HTR-8/SVneo (cell line): ENCODE data around the gene MFRP.

ENCODE experiments used
- DNase-seq: peaks from one replicate; pipeline ENCODE4 v3.0.0; 2011; ENCODE audit warnings: low spot score, mixed read lengths; ENCODE audit not compliant: insufficient read length
- FAIRE-seq: peaks from 2 replicates; lab custom pipeline; 2011; peaks lifted over from hg19 to GRCh38; lab: Jason Lieb, UNC

MFRP gene

DNA sequence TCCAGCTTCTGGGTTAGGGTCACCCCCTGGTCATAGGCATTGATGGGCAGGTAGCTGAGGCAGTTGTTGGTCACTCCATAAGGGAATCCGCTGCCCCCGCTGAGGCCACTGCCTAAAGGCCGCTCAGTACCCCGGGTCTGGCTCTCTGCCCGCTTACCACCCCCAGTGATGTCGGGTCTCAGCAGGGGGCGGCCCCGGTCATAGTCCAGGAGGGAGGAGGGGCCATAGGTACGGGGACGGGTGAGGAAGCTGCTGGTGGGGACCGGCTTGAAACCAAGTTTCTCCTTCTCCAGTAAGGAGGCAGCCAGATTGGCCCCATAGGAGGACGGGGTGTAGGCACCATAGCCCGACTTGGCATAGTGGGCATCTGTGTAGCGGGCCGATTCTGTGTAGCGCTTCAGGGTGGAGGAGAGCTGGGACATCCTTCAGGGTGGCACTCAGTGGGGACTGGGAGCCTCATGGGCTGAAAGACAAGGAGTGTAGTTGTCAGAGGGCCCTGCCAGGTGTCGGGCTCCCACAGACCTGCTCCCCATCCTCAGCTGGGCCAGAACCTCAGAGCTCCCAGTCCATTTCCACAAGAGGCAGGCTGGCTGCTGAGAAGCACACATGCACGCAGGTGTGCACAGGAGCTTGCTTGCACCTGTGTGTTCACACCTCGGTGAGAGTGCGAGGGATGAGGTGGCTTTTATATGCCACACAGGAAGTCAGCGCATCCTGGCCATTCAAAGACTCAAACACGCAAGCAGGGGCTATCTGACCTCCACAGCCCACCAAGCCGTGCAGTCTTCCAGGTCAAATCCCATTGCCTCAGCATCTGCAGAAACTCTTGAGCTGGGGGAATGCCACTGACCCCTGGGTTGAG is 26.8 kb upstream of the MFRP start:
- no peak for DNase-seq
- no peak for FAIRE-seq

DNA sequence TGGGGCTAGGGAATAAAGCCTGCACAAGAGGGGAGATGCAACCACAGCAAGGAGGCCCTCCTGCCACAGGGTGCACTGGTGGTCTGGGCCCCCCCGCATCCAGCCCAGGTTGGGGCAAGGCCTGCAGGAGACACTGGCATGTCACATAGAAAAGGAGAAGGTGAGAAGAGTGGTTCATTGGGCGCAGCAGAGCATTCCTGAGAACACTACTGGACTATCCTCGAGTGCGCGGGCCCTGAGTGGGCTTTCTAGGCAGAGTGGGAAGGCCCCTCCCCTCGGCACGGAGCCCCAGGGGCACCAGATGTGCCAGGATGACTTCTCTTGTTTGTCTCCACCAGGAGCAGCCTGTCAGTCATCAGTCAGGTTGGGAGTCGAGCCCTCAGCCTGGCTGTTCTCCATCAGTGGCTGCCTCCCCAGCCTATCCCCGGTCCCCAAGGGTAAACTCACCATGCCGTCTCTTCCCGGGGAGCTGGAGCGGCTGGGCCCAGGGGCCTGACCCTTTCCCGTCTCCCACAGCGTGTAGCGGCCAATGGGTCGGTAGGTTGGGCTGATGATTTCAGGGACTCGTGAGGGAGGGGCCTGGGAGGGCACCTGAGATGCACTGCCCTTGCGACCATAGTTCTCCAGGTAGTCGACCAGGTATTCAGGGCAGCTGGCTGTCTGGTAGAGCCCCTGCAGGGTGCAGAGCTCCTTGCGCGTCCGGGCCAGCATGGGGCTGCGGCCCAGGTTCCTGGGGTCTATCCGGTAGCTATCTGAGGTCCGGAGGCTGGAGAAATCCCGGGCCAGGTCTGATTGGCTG is 26.0 kb upstream of the MFRP start:
- no peak for FAIRE-seq
- no peak for DNase-seq

DNA sequence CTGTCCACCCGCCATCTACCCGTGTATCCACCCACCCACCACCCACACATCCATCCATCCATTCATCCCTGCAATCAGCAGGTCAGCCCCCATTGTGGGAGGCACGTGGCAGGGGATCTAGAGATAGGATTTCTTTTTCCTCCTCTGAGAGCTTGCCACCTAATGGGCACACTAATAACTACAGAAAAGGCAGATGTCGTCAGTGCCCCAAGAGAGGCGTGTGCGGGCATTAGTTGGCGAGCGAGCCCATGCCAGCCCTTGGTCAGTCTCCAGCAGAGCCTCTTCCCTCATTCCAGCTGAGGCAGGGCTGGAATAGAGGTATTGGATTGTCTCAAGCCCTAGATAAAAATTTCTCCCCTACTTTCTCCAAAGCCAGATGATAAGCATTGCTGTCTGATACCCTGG is 25.3 kb upstream of the MFRP start:
- FAIRE-seq: no peak

DNA sequence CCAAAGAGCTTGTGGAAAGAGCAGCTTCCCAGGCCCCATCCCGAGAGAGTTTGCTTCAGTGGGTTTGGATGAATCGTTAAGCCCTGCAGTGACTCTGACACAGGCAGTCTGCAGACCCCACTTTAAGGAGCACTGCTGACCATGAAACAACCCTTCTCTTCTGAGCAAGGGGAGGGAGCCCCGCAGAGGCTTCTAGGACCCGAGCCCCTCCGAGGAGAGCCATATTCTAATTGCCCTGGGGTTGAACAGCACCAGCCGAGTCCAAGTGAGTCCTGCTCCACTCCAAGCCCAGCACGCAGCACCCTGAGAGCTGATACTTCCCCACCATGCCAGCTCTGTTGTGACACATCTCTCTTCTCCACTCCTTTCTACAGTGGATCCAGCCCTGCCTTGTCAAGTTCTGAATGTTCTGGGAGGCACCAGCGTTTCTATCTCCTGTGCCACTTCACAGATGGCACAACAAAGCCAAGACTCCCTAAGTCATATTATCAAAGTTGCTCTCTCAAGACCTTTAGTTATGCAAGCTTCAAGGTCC is 24.6 kb upstream of the MFRP start:
- no peak for FAIRE-seq
- DNase-seq: no peak

More for the DNA sequence above, 25.3 kb upstream of the MFRP start:
- no peak for DNase-seq

DNA sequence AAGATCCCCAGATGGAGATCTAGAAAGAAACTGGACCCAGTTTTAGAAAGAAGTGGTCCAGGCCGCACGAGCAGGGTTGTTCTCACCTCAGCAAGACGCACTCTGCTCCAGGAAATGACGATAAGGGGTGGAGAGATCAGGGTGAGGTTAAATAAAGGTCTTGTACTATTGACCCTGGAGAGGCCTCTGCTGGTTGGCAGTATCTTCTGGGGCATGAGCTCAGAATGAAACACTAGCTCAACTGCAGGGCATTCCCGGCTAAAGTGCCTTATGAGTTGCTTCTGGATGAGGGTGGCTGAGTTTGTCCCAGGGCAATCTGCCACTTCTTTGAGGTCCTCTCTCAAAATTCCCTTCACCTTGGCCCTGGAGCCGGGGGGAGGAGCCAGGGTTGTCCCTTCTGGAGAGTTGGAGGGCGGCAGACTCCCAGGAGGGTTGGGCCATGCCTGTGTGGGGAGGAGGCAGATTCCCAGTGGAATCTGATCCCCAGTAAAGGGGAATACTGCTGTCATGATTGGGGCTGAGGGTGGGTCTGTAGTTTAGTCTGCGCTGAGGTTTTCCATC is 24.1 kb upstream of the MFRP start:
- FAIRE-seq: no peak
- DNase-seq: no peak

DNA sequence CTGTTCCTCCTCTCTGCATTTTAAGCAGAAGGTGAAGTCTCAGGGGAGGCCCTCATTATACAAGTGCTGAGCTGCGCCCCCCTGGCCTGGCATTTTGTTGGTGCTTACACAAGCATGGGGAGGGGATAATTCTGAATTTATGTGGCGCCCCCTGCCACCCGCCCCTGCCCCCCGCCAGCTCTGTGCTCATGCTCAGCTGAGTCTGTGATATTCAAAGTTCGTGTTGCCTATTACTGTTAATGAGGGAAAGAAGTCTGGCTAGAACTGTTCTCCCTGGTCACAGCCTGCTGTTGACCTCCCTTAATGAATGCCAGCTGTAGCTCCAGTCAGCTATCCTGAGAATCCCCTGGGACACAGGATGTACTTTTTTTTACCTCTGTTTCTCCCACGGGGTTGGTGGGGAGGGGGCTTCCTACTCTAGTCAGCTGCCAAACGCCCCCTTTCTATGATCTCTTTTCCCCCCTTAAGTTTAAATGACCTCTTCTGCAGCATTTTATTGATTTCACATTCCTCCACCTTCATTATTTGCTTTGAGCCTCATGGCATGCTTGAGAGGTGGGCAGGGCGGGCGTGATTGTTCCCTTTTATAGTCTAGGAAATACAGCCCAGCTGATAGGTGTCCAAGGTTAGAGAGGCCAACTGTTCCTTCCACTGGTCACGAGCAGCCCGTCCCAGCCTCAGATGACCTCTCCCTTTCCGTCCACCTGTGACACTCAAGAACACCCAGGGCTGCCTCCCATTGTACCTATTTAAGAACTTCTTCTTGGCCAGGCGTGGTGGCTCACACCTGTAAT is 22.8 kb upstream of the MFRP start:
- FAIRE-seq (no peak), DNase-seq (no peak)

DNA sequence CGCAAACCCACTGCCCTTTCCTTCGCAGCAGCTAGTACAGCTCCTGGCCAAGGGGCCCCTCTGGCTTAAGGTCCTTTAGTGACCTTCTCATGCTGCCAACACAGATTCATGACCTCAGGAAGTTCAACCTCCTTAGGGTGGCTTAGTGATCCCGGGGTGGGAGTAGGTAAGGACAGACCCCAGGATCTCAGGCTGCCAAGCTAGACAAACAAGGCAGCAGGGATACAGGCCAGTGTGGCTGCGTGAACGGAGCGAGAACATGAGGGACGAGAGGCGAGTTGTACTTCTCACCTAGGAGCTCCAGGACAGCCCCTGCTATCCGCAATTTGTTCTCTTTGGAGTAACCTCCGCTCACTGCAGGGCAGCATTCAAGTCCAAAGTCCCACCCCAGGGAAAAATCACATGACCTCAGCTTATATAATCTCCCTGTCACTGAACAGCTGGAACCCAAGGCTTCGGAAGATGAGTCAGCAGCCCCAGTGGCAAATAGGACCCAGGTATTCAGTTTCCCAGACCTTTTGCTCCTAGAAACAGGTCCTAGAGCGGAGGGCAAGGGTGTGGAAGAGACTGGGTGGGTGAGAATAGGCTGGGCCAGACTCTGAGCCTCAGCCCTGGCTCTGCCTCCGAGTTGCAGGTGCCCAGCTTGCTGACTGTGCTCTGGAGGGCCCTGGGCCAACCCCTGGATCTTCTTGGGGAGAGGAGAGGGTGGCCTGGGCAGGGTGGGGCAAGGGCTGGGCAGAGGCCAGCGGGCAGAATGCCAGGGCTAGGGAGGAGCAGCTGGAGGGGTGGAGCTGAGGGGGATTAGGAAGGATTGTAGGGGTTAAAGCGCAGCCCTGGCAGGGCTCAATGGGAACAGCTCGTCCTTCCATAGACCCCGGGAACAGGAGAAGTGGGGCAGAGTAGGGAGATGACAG is 21.9 kb upstream of the MFRP start:
- no peak for FAIRE-seq
- DNase-seq: no peak

DNA sequence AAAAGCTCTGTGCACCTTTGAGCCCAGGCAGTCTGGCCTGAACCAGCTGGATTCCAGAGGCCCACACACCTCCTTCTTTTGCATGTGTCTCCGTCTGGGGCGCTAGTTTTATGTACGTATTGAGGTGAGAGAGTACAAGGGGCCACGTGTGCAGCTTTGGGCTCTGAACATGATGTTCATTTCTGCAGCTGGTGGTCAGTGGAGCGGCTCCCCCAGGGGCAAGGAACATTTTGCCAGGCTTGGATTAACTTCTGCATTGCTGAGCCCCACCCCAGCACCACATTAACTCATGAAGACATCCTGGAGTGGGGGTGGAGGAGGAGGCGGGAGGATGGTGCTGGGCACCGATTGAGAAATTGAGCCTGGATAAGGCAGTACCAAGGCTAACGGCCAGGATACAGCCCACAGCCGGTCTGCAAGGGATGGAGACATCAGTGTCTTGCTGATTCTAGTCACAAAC is 21.2 kb upstream of the MFRP start:
- FAIRE-seq: no peak

DNA sequence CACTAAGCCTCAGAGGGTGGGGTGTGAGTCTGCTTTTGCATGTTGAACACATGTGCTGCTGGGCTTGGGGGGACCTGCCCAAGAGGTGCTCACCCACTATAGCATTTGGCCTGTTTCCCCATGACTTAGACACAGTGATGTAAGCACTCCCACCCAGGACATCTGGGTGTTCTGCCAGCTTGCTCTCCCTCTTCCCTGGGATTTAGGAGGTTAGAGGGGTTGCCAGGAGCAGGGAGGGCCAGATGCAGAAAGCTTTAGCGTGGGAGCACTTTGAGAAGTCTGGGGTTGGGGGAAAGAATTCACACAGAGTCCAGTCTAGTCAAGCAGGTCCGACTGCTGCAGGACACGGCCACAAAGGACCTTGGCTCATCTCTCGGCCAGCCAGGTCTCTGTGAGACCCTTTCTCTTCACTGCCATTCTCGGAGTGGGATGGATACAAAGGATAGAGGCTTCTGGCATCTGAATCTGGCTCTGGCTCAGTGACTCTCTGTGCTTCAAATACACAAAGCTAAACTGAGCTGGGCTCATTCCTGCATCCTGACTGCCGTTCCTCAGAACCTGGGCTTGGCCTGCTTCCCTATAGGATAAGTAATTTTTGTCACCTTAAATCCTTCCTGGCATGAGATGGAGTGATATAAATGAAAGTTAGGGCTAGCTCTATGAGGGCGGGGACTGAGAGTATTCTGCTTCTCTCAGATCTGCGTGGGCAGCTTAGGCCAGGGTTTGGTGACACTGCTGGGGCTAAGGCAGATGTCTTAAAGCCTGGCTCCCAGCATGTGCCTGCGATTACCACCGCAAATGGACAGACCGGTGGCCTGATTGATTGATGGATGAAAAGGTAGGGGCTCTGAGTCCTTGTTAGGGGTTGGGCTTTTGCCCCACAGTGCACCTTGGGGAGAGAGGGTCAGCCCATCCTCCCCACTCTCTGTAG is 20.4 kb upstream of the MFRP start:
- no peak for DNase-seq

More for the DNA sequence above, 21.2 kb upstream of the MFRP start:
- no peak for DNase-seq

DNA sequence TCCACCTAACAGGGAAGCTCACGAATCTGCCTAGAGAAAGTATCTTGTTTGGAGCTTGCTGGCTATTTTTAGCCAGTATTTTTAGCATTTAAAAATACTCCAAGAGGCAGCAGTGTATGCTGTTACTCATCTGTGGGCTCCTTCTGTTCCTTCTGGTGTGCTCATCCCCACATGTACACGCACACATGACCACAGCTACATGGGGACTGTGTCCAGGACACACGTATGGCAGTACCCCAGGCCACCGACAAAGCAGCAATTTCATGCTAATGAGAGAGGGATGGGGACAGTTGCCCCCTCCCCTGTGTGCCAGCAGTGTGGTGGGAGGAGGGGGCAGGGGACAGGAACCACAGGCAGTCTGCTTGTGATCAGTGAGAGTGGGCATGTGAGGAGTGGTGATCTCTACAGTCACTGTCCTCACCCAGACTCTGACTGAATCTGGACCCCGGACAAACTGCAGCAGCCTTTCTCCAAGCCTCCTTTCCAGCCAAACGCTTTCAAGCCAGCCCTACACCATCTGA is 18.6 kb upstream of the MFRP start:
- FAIRE-seq: peak; percentile 48
- DNase-seq: no peak

More for the DNA sequence above, 20.4 kb upstream of the MFRP start:
- FAIRE-seq: no peak

DNA sequence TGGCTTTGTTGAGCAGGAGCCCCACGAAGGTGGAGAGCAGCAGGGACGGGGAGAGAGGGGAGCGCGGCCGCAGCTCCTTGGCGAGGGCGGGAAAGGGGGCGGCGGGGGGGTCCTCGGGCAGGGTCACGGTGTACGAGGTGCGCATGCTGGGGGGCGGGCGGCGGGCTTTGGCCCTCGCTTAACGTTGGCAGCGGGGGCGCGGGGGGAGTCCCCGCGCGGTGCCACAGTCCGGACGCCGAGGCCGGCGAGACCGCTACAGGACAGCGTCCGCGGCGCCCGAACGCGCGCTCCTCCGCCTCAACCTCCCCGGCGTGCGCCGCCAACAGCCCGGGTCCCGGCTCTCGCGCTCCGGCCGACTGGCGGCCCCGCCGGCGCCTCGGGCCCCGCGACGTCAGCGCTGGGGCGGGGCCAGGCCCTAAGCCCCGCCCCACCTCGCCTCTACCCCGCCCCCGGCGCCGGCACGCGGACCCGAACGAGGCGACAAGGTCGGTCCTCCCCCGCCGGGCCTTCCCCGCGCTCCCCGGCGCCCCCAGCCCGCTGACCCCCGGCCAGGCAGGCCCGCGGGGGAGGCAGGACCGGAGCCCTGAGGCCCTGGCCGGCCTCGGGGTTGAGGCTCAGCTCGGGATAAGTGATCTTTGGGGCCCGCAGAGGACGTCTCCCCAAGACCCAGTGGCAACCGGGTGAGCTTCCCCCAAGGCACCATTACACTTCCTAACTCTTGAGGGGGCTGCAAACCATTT is 17.5 kb upstream of the MFRP start:
- FAIRE-seq: no peak
- no peak for DNase-seq

DNA sequence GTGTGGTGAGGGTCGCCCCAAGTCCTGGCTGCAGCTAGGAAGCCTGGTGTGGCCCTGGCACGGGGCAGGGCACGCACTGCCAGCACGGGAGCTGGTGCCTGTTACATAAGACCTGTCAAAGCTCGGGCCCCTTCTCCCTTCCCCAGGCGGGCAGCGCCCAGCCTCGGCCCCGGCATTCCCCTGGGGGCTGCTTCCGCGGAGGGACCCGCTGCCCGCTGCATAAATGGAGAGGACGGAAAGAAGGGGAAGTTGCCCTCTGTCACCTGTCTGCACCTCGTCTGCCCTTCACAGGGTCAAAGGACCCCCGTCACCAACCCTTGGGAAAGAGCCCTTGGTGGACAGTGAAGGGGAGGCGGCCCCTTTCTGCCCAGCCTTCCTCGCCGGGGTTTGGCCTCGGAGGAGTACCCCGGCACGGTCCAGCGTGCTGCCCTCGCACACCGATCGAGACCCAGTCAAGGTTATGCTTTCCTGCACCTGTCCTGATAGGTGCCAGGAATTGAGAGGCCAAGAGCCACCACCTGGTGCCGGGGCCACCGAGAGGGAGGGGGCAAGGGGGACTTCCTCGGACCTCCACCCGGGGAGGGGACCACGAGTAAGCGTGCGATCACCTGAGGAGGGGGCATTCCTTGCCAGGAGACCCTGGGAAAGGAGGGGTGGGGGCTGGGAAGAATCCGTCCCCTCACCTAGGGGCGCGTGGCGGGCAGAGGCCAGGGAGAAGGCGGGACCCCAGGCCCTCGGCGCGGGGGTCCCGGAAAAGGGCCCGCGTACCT is 16.8 kb upstream of the MFRP start:
- DNase-seq (no peak), FAIRE-seq (no peak)

DNA sequence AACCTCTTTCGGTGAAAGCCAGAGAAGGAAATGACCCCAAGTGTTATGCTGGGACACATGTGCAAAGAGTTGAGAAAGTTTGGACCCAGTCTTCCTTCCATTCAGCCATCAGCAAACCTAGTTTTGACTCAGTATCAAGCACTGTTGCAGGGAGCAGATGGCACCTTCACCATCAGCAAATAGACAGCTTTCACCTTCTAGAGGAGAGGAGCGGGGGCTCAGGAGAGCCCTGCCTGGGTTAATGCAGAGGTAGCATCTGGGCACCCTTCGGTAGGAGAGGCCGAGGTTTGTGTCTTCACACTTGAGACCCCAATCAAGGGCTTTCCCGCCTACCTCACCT is 16.2 kb upstream of the MFRP start:
- DNase-seq (no peak), FAIRE-seq (peak; percentile 23)

DNA sequence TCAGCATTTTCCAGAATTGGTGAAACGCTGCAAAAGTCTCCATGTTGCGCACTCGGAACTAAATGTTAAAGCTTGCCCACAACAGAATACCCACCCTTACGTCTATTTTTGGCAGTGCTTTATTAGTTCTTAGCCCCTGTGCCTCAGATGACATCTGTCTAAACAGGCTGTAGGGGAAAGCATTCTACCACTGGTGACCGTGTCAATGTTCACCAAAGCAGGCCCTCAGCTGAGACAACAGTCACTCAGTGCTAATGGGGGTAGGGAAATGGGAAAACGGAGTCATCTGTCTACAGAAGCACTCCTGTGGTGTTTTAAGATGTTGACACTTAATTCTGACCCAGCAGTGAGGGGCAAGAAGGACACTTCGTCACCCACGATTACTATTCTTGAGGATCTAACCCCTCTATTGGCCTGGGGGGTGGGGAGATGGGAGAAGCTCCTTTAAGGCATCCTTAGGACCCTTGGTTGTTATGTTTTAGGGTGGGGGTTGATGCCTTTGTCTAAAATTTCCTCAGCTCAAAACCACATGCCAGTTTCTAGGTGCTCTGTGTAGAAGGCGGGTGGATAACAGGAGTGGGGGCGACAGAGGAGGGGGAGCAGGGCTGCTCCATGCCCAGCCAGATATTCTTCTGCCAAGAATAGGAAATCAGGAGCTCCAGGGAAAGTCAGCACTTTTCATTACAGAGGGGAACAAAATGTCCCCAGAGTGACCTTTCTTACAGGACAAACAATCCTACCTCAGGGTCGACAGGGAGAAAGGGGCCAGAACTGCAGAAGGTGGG is 15.6 kb upstream of the MFRP start:
- DNase-seq (no peak), FAIRE-seq (no peak)

DNA sequence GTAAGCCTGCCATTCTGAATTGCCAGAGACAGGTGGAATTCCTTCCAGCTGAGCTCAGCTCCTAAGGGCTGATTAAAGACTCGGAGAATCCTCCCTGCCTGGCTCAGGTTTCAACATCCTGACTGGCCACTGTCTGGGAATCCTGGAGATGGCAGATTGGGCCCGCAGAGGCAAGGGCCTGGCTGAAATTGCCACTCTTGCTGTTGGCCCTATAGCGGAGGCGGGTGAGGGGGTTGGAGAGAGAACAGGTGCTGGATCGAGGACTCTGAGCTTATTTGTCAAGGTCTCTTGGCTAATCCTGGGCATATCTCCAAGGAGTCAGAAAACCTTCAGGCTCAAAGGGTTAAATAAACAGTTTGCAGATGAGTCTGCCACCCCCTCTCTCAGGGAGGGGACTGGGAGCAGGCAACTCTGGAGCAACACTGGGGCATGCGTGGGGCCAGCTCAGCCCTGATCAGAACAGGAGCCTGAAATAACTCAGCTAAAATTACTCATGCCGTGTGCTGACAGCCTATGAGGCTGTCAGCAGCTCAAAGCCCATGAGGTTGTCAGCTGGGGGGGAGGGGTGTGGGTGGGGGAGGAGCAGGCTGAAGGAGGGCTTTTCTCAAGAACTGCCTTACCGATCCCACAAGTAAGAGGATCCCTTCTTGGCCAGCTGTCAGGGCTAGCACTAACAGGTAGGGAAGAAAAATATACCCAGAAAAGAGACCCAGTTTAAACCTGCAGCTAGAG is 14.7 kb upstream of the MFRP start:
- FAIRE-seq (peak; percentile 83), DNase-seq (peak; percentile 87)
